Neural cell (in vitro differentiated cells): ENCODE results near the gene TNF. TPM values are rescaled to one million over a fixed set of nuclear protein-coding genes. Genes with fewer than 3 reads are reported as not detected.

ENCODE experiments used
- H2AFZ ChIP-seq: fragments of 200-600, 300-800 bp; sonication (generic), shearing (Covaris generic); 2 replicates; pipeline ENCODE4 v1.6.0; 2014; ENCODE audit warnings: low read depth, mild to moderate bottlenecking, antibody characterized with exemption, low read length, moderate library complexity
- H3F3A ChIP-seq: fragments of 200-600 bp; shearing (Covaris generic); 2 replicates; pipeline ENCODE4 v1.6.1; 2016; ENCODE audit warnings: mild to moderate bottlenecking, moderate library complexity, mixed read lengths, antibody characterized with exemption, low read length; ENCODE audit not compliant: insufficient read depth, poor library complexity, severe bottlenecking
- H3K27ac ChIP-seq: fragments of 200-600, 300-800 bp; sonication (generic), shearing (Covaris generic); 2 replicates; pipeline ENCODE4 v1.5.1; 2014; ENCODE audit warnings: mild to moderate bottlenecking, low read length, moderate library complexity
- H3K27me3 ChIP-seq: fragments of 300-800, 200-600 bp; sonication (generic), shearing (Covaris generic); 2 replicates; pipeline ENCODE4 v1.6.0; 2014; ENCODE audit warnings: mild to moderate bottlenecking, low read depth, low read length, moderate library complexity; ENCODE audit not compliant: insufficient read depth
- H3K36me3 ChIP-seq: fragments of 300-800, 200-600 bp; sonication (generic), shearing (Covaris generic); 2 replicates; pipeline ENCODE4 v1.5.1; 2014; ENCODE audit warnings: mild to moderate bottlenecking, antibody characterized with exemption, low read length, moderate library complexity; ENCODE audit not compliant: insufficient read depth
- H3K4me2 ChIP-seq: fragments of 300-800, 200-600 bp; sonication (generic), shearing (Covaris generic); 2 replicates; pipeline ENCODE4 v1.6.0; 2014; ENCODE audit warnings: mild to moderate bottlenecking, low read length
- H3K4me3 ChIP-seq: fragments of 300-800, 200-600 bp; sonication (generic), shearing (Covaris generic); 2 replicates; pipeline ENCODE4 v1.5.1; 2014; ENCODE audit warnings: mild to moderate bottlenecking, low read length, moderate library complexity
- H3K79me2 ChIP-seq: fragments of 200-600 bp; shearing (Covaris generic); replicated peaks from 2 replicates; pipeline ENCODE4 v1.6.0; 2014; ENCODE audit warnings: mild to moderate bottlenecking, low read length, moderate library complexity; ENCODE audit not compliant: insufficient read depth
- H3K9ac ChIP-seq: fragments of 300-800, 200-600 bp; sonication (generic), shearing (Covaris generic); 2 replicates; pipeline ENCODE4 v1.6.1; 2016; ENCODE audit warnings: mild to moderate bottlenecking, low read length, mixed read lengths
- H3K9me2 ChIP-seq: fragments of 200-600 bp; shearing (Covaris generic); 2 replicates; pipeline ENCODE4 v1.6.1; 2016; ENCODE audit warnings: mild to moderate bottlenecking, low read length, mixed read lengths; ENCODE audit not compliant: insufficient read depth
- H3K9me3 ChIP-seq: fragments of 200-600, 300-800 bp; sonication (generic), shearing (Covaris generic); 2 replicates; pipeline ENCODE4 v1.6.1; 2016; ENCODE audit warnings: mild to moderate bottlenecking, mixed run types, low read length, moderate library complexity, mixed read lengths
- H4K20me1 ChIP-seq: fragments of 200-600 bp; shearing (Covaris generic); 2 replicates; pipeline ENCODE4 v1.6.1; 2016; ENCODE audit warnings: mild to moderate bottlenecking, mixed run types; ENCODE audit not compliant: insufficient read depth
- CTCF ChIP-seq: fragments of 450-650 bp; IDR thresholded peaks from 2 replicates; pipeline ENCODE4 v1.5.1; 2014; ENCODE audit warnings: antibody characterized with exemption, mild to moderate bottlenecking, moderate library complexity; ENCODE audit not compliant: poor library complexity, severe bottlenecking
- EP300 ChIP-seq: fragments of 450-650 bp; conservative IDR thresholded peaks from 2 replicates; pipeline ENCODE4 v1.6.1; 2014; ENCODE audit warnings: antibody characterized with exemption, mild to moderate bottlenecking, moderate library complexity; ENCODE audit not compliant: poor library complexity, severe bottlenecking
- EZH2 ChIP-seq: fragments of 200-600, 300-800 bp; shearing (Covaris generic), sonication (generic); IDR thresholded peaks from 2 replicates; pipeline ENCODE4 v1.6.1; 2014; ENCODE audit warnings: antibody characterized with exemption, low read length, borderline replicate concordance, mild to moderate bottlenecking; ENCODE audit not compliant: insufficient read depth, poor library complexity, severe bottlenecking
- MXI1 ChIP-seq: fragments of 450-650 bp; conservative IDR thresholded peaks from 2 replicates; pipeline ENCODE4 v1.6.1; 2014; ENCODE audit warnings: antibody characterized with exemption, mild to moderate bottlenecking; ENCODE audit not compliant: poor library complexity, severe bottlenecking
- POLR2AphosphoS5 ChIP-seq: IDR thresholded peaks from 2 replicates; pipeline ENCODE4 v1.6.1; 2012
- RAD21 ChIP-seq: fragments of 450-650 bp; conservative IDR thresholded peaks from 2 replicates; pipeline ENCODE4 v1.6.1; 2014; ENCODE audit warnings: antibody characterized with exemption, mild to moderate bottlenecking, moderate library complexity
- SMC3 ChIP-seq: fragments of 450-650 bp; conservative IDR thresholded peaks from 2 replicates; pipeline ENCODE4 v1.6.1; 2014; ENCODE audit warnings: antibody characterized with exemption, mild to moderate bottlenecking, moderate library complexity; ENCODE audit not compliant: poor library complexity
- TAF1 ChIP-seq: IDR thresholded peaks from 2 replicates; pipeline ENCODE4 v1.6.1; 2012; ENCODE audit warnings: low read depth
- polyA plus RNA-seq: library from polyadenylated mRNA; depleted of rRNA; stranded (reverse); fragments of >200 nt; gene quantifications from 2 replicates; pipeline ENCODE4 v1.2.3, GENCODE V29; 2014
- TF ChIP-seq, protein P1 (sequence below): IDR thresholded peaks from 2 replicates; pipeline ENCODE4 v1.6.1; 2012; ENCODE audit warnings: borderline replicate concordance

TNF gene
- polyA plus RNA-seq, 1 donor from 2014 or later: not detected

- no peak overlapping the region for H3K9ac ChIP-seq
- H3K4me2 ChIP-seq: no peak overlapping the region
- no peaks in the 10 kb centered on the region for H3K9me3 ChIP-seq
- H3K36me3 ChIP-seq: no peaks in the 10 kb centered on the region
- no peak overlapping the region for H3K27ac ChIP-seq
- no peaks in the 10 kb centered on the region for H3F3A ChIP-seq
- TF ChIP-seq MXI1 (no peak), CTCF (no peak), RAD21 (no peak)
- H3K79me2 ChIP-seq: peaks cover 1% of the 10 kb centered on the region
- no peak overlapping the region for H2AFZ ChIP-seq
- H3K27me3 ChIP-seq: no peaks in the 10 kb centered on the region
- no peak overlapping the region for H3K4me3 ChIP-seq
- no peaks in the 10 kb centered on the region for H3K9me2 ChIP-seq
- H4K20me1 ChIP-seq: no peaks in the 10 kb centered on the region
Measured at GRCh38 chr6:31615748-31616147, 40.4 kb downstream of the TNF start.

DNA sequence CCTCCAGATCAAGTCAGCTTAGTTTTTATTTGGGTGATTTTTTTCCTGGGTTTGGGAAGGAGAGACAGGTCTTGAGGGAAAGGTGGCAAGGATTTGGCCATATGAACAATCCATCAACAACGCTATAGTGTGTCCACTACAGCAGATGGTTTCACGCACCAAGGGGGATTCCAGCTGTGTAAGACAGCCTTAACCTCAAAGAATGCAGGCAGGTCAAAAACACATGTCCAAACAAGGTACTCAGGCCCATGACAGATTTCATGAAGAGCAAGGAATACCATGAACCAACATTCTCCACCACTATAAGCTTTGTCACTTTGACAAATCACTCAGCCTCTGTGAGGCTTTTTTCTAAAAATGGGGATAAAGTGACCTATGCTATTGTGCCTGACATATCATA, 41.6 kb downstream of the TNF start:
- Histone ChIP-seq H3K4me2 (no peak overlapping the region), H4K20me1 (no peaks in the 10 kb centered on the region), H3K27ac (no peak overlapping the region), H3K36me3 (no peaks in the 10 kb centered on the region), H3K79me2 (peaks cover 14% of the 10 kb centered on the region), H3K9me2 (no peaks in the 10 kb centered on the region), H3F3A (no peaks in the 10 kb centered on the region), H3K9me3 (no peaks in the 10 kb centered on the region), H3K9ac (no peak overlapping the region), H3K4me3 (no peak overlapping the region), H3K27me3 (no peaks in the 10 kb centered on the region), H2AFZ (no peak overlapping the region)
- TF ChIP-seq, protein P1, sequence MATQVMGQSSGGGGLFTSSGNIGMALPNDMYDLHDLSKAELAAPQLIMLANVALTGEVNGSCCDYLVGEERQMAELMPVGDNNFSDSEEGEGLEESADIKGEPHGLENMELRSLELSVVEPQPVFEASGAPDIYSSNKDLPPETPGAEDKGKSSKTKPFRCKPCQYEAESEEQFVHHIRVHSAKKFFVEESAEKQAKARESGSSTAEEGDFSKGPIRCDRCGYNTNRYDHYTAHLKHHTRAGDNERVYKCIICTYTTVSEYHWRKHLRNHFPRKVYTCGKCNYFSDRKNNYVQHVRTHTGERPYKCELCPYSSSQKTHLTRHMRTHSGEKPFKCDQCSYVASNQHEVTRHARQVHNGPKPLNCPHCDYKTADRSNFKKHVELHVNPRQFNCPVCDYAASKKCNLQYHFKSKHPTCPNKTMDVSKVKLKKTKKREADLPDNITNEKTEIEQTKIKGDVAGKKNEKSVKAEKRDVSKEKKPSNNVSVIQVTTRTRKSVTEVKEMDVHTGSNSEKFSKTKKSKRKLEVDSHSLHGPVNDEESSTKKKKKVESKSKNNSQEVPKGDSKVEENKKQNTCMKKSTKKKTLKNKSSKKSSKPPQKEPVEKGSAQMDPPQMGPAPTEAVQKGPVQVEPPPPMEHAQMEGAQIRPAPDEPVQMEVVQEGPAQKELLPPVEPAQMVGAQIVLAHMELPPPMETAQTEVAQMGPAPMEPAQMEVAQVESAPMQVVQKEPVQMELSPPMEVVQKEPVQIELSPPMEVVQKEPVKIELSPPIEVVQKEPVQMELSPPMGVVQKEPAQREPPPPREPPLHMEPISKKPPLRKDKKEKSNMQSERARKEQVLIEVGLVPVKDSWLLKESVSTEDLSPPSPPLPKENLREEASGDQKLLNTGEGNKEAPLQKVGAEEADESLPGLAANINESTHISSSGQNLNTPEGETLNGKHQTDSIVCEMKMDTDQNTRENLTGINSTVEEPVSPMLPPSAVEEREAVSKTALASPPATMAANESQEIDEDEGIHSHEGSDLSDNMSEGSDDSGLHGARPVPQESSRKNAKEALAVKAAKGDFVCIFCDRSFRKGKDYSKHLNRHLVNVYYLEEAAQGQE: no peak
- TF ChIP-seq SMC3: no peak
- TF ChIP-seq MXI1: no peak
- TF ChIP-seq TAF1: no peak
- no peak for TF ChIP-seq EZH2
- no peak for TF ChIP-seq POLR2AphosphoS5
- no peak for TF ChIP-seq EP300
- no peak for TF ChIP-seq RAD21
- no peak for TF ChIP-seq CTCF
